CD4-positive, CD25-positive, alpha-beta regulatory T cell (primary cell): ENCODE measurements around the gene PPP1CA. TPM values are rescaled to one million over a fixed set of nuclear protein-coding genes. Genes with fewer than 3 reads are reported as not detected.
A peak's percentile ranks its signal among the peaks of the same experiment; 100 is the strongest.

Source experiments
- ATAC-seq, 2 donors: fragments of 150-1000 bp; cut with Tn5 transposase; one replicate each; pipeline ENCODE4 v1.10.0; 2021; ENCODE audit warnings: low read depth in 2 of 2, moderate number of reproducible peaks in 2 of 2, moderate library complexity in 1 of 2
- DNase-seq, 3 donors: peaks; one replicate each; pipeline versions ENCODE4 v3.0.0 to v3.0.0-alpha.2; 2012 to 2022; ENCODE audit warnings: mixed read lengths in 1 of 3
- H3K27ac ChIP-seq: one replicate; pipeline ENCODE4 v1.7.0; 2013; ENCODE audit warnings: mild to moderate bottlenecking, low read length; ENCODE audit not compliant: insufficient read depth, poor library complexity, severe bottlenecking
- H3K27me3 ChIP-seq: one replicate; pipeline ENCODE4 v1.7.0; 2013; ENCODE audit warnings: low read length; ENCODE audit not compliant: control insufficient read depth, insufficient read depth
- H3K36me3 ChIP-seq: one replicate; pipeline ENCODE4 v1.7.0; 2013; ENCODE audit warnings: mild to moderate bottlenecking, low read length, moderate library complexity; ENCODE audit not compliant: control insufficient read depth, insufficient read depth
- H3K4me1 ChIP-seq: 2 replicates; pipeline ENCODE4 v1.7.0; 2013; ENCODE audit warnings: mild to moderate bottlenecking, low read length; ENCODE audit not compliant: insufficient read depth, control insufficient read depth, poor library complexity, severe bottlenecking
- H3K4me3 ChIP-seq: one replicate; pipeline ENCODE4 v1.7.0; 2013; ENCODE audit warnings: low read depth, mild to moderate bottlenecking, low read length, moderate library complexity
- H3K9me3 ChIP-seq, 2 experiments: 1 replicate in 1 of 2; 2 replicates in 1 of 2; pipeline ENCODE4 v1.7.0; 2013; ENCODE audit warnings: low read length in 2 of 2, mild to moderate bottlenecking in 1 of 2, moderate library complexity in 1 of 2; ENCODE audit not compliant: control insufficient read depth in 2 of 2
- H3K27ac Mint-ChIP-seq, 3 donors: one replicate each; pipeline ENCODE4 v1.8.0; 2020 to 2022; ENCODE audit warnings: mild to moderate bottlenecking in 3 of 3, mixed read lengths in 3 of 3, moderate library complexity in 2 of 3
- H3K27me3 Mint-ChIP-seq: one replicate; pipeline ENCODE4 v1.8.0; 2022; ENCODE audit warnings: mild to moderate bottlenecking, mixed read lengths
- H3K36me3 Mint-ChIP-seq: one replicate; pipeline ENCODE4 v1.8.0; 2020; ENCODE audit warnings: mixed read lengths
- H3K4me1 Mint-ChIP-seq, 4 donors: one replicate each; pipeline ENCODE4 v1.8.0; 2020 to 2022; ENCODE audit warnings: mixed read lengths in 4 of 4, mild to moderate bottlenecking in 1 of 4
- H3K4me3 Mint-ChIP-seq, 4 donors: one replicate each; pipeline ENCODE4 v1.8.0; 2020 to 2022; ENCODE audit warnings: mild to moderate bottlenecking in 4 of 4, mixed read lengths in 4 of 4, moderate library complexity in 3 of 4
- H3K9me3 Mint-ChIP-seq, 7 donors: one replicate each; pipeline ENCODE4 v1.8.0; 2020 to 2022; ENCODE audit warnings: mixed read lengths in 7 of 7, mild to moderate bottlenecking in 3 of 7, moderate library complexity in 2 of 7
- polyA plus RNA-seq, 4 donors: library from polyadenylated mRNA; unstranded; fragments of 300-500 nt; fragmentation: Illumina TruSeq; gene quantifications; one replicate each; pipeline ENCODE4 v1.2.3, GENCODE V29; 2021
- total RNA-seq: library from RNA; stranded (reverse); gene quantifications from one replicate; pipeline ENCODE4 v1.2.3, GENCODE V29; 2022

Gene PPP1CA
- total and polyA plus RNA-seq, 5 donors from 2014 or later, result 160 to 762 (median 557) TPM

DNA sequence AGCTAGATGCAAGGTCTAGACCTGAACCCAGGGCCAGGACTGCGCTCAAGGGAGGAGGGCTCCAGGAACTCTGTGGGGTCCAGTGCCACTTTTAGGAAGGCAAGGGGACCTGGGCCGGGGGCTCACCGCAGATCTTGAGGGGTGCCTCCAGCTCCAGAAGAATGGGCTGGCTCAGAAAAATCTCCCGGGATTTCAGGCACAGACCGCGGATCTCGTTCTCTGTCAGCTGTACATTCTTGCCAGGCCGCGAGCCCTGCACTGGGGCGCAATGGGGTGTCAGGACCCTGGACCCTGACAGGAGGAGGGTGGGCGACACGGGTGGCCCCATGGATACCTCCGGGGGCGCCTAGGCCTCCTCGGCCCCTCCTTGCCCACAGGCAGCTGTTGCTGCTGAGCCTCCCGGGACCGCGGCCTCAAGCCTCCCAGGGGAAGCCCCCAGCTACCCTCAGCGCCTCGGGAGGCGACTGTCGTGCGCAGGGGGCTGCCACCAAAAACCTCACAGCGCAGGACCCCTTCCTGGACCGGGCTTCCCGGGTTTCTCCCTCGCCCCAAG is 640 bp downstream of the PPP1CA start:
- Mint-ChIP-seq H3K9me3 (no peaks in the 10 kb centered on the region), H3K4me1 (peaks cover 0 to 80% (median 25%) of the 10 kb centered on the region in 4 donors), H3K27me3 (peaks cover 6% of the 10 kb centered on the region), H3K36me3 (peaks cover 12% of the 10 kb centered on the region), H3K4me3 (peak overlapping the region; percentile 83 to 97 (median 90)), H3K27ac (peak overlapping the region in 2 of 3 donors; percentile 84 to 88)
- Histone ChIP-seq H3K4me3 (peak overlapping the region; percentile 78), H3K4me1 (peaks cover 84% of the 10 kb centered on the region), H3K27ac (peak overlapping the region; percentile 87), H3K36me3 (peaks cover 35% of the 10 kb centered on the region), H3K27me3 (no peaks in the 10 kb centered on the region), H3K9me3 (no peaks in the 10 kb centered on the region)
- ATAC-seq (no peak), DNase-seq (no peak)

DNA sequence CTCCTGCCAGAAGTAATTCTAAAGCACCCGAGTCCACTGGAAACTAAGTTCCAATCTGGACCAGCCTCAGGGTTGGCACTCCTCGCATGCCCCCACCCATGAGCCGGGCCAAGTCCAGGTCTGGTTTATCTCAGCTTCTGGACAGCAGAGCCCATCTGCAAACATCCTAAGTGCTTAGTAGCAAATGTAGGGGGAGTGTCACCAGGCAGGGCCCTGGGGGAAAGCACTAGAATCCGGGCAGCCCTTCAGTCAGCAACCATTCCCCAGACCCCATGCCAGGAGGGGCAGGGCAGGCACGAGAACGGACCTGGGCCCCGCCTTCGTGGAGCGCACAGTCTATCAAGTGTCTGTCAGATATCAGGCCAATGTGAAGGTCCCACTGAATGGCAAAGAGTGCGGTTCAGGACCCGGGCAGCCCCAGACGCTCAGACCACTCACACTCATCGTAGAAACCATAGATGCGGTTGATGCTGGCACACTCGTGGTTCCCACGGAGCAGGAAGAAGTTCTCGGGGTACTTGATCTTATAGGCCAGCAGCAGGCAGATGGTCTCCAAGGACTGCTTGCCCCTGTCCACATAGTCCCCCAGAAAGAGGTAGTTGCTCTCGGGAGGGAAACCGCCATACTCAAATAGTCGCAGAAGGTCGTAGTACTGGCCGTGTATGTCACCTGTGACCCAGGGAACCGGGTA is 1.3 kb downstream of the PPP1CA start:
- Histone ChIP-seq H3K27ac (peak overlapping the region; percentile 87), H3K36me3 (peaks cover 32% of the 10 kb centered on the region), H3K27me3 (no peaks in the 10 kb centered on the region), H3K4me3 (peak overlapping the region; percentile 78), H3K4me1 (peaks cover 78% of the 10 kb centered on the region), H3K9me3 (no peaks in the 10 kb centered on the region)
- H3K27me3 Mint-ChIP-seq, result peaks cover 6% of the 10 kb centered on the region
- H3K4me1 Mint-ChIP-seq, result peaks cover 0 to 76% (median 23%) of the 10 kb centered on the region in 4 donors
- H3K4me3 Mint-ChIP-seq, result peak overlapping the region; percentile 83 to 97 (median 90)
- H3K36me3 Mint-ChIP-seq, result peaks cover 11% of the 10 kb centered on the region
- DNase-seq, result no peak
- ATAC-seq, result no peak
- no peaks in the 10 kb centered on the region for H3K9me3 Mint-ChIP-seq
- H3K27ac Mint-ChIP-seq, result peak overlapping the region; percentile 69 to 88 (median 84)

GRCh38 chr11:67398661-67399563 is 2.7 kb downstream of the PPP1CA start:
- H3K4me3 ChIP-seq, result no peak overlapping the region
- H3K27me3 Mint-ChIP-seq, result peaks cover 6% of the 10 kb centered on the region
- no peaks in the 10 kb centered on the region for H3K9me3 Mint-ChIP-seq
- ATAC-seq (no peak), DNase-seq (no peak)
- H3K4me1 Mint-ChIP-seq, result peaks cover 0 to 68% (median 21%) of the 10 kb centered on the region in 4 donors
- H3K4me1 ChIP-seq, result peaks cover 70% of the 10 kb centered on the region
- H3K27me3 ChIP-seq, result no peaks in the 10 kb centered on the region
- peak overlapping the region; percentile 25 to 97 (median 44) for H3K27ac Mint-ChIP-seq
- peaks cover 4% of the 10 kb centered on the region for H3K36me3 Mint-ChIP-seq
- peaks cover 32% of the 10 kb centered on the region for H3K36me3 ChIP-seq
- no peaks in the 10 kb centered on the region for H3K9me3 ChIP-seq
- peak overlapping the region; percentile 33 for H3K27ac ChIP-seq
- peak overlapping the region; percentile 38 to 97 (median 82) for H3K4me3 Mint-ChIP-seq

DNA sequence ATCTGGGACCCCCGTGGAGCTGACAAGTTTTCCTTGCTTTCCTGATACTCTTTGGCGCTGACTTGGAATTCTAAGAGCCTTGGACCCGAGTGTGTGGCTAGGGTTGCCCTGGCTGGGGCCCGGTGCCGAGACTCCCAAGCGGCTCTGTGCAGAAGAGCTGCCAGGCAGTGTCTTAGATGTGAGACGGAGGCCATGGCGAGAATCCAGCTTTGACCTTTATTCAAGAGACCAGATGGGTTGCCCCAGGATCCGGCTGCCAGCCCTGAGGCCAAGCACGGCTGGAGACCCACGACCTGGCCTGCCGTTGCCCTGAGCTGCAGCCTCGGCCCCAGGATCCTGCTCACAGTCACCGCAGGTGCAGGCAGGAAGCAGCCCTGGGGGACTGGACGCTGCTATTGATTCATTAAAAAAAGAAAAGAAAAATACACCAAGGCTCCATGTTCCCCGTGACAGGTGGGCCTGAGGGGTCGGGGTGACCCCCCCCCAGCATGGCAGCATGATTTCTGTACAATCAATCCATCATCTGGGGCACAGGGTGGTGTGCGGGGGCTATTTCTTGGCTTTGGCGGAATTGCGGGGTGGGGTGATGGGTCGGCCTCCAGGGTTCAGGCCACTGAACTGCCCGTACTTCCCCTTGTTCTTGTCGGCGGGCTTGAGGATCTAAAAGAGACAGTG is 3.5 kb downstream of the PPP1CA start:
- Mint-ChIP-seq H3K27ac (peak overlapping the region in 2 of 3 donors; percentile 74 to 97), H3K4me1 (peaks cover 0 to 68% (median 19%) of the 10 kb centered on the region in 4 donors), H3K9me3 (no peaks in the 10 kb centered on the region), H3K36me3 (peaks cover 4% of the 10 kb centered on the region), H3K4me3 (peak overlapping the region; percentile 29 to 97 (median 70)), H3K27me3 (no peaks in the 10 kb centered on the region)
- peaks cover 35% of the 10 kb centered on the region for H3K36me3 ChIP-seq
- peak overlapping the region; percentile 33 for H3K27ac ChIP-seq
- H3K9me3 ChIP-seq, result no peaks in the 10 kb centered on the region
- DNase-seq (no peak), ATAC-seq (no peak)
- no peaks in the 10 kb centered on the region for H3K27me3 ChIP-seq
- peaks cover 62% of the 10 kb centered on the region for H3K4me1 ChIP-seq
- no peak overlapping the region for H3K4me3 ChIP-seq

GRCh38 chr11:67397536-67397935 is 4.1 kb downstream of the PPP1CA start:
- peak overlapping the region; percentile 55 to 97 (median 74) for H3K27ac Mint-ChIP-seq
- H3K36me3 Mint-ChIP-seq, result peaks cover 4% of the 10 kb centered on the region
- Histone ChIP-seq H3K27ac (peak overlapping the region; percentile 65), H3K4me3 (no peak overlapping the region), H3K4me1 (peaks cover 62% of the 10 kb centered on the region), H3K27me3 (no peaks in the 10 kb centered on the region), H3K9me3 (no peaks in the 10 kb centered on the region), H3K36me3 (peaks cover 35% of the 10 kb centered on the region)
- H3K4me1 Mint-ChIP-seq, result peaks cover 0 to 67% (median 18%) of the 10 kb centered on the region in 4 donors
- ATAC-seq, result no peak
- peak overlapping the region in 3 of 4 donors; percentile 39 to 97 (median 68) for H3K4me3 Mint-ChIP-seq
- no peaks in the 10 kb centered on the region for H3K9me3 Mint-ChIP-seq
- no peaks in the 10 kb centered on the region for H3K27me3 Mint-ChIP-seq
- DNase-seq, result no peak

DNA sequence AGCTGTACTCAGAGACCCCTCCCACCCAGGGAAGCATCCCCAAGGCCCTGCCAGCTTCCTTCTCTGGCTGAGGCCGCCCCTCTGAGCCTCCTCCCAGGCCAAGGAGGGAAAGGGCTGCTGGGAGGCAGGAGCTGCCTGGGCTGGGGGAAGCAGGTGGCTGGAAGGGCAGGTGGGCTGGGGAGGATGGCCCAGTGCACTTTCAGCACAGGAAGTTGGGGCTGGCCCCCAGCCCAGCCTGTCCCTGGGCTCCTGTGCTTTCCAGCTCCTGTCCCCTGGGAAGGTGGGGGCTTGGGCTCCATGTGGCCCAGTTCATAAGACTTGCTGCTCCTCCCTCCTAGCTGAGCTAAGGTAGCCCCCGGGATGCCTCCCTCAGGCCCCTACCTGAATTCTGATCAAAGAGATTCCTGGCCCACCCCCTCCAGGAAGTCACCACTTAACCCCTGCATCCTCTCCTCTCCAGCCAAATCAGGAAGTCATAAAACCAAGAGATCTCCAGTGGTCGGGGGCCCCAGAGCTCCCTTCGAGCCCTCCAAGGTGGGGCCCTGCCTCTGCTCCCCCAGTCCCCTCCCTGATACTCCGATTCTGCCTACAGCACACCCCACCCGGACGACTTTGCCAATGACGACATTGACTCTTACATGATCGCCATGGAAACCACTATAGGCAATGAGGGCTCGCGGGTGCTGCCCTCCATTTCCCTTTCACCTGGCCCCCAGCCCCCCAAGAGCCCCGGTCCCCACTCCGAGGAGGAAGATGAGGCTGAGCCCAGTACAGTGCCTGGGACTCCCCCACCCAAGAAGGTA is 4.9 kb downstream of the PPP1CA start:
- DNase-seq, result no peak
- Histone ChIP-seq H3K36me3 (peaks cover 35% of the 10 kb centered on the region), H3K4me3 (no peak overlapping the region), H3K27ac (peak overlapping the region; percentile 65), H3K27me3 (no peaks in the 10 kb centered on the region), H3K9me3 (no peaks in the 10 kb centered on the region), H3K4me1 (peaks cover 60% of the 10 kb centered on the region)
- Mint-ChIP-seq H3K9me3 (no peaks in the 10 kb centered on the region), H3K27me3 (no peaks in the 10 kb centered on the region), H3K27ac (peak overlapping the region; percentile 80 to 90 (median 87)), H3K4me3 (peak overlapping the region; percentile 61 to 82 (median 69)), H3K36me3 (peaks cover 4% of the 10 kb centered on the region), H3K4me1 (peaks cover 0 to 65% (median 15%) of the 10 kb centered on the region in 4 donors)
- ATAC-seq, result no peak
